GM03348 (cell line): Measurements from ENCODE around the gene LFNG.

Source experiments
- DNase-seq: peaks from one replicate; pipeline ENCODE4 v3.0.0; 2012; ENCODE audit warnings: low spot score

Gene LFNG

GRCh38 chr7:2503056-2503941, 16.3 kb upstream of the LFNG start:
- DNase-seq, result peak; percentile 81

- DNase-seq, result no peak
Observed at GRCh38 chr7:2504128-2504888, 15.3 kb upstream of the LFNG start.

GRCh38 chr7:2504889-2505375, 14.6 kb upstream of the LFNG start:
- DNase-seq, result no peak

- no peak for DNase-seq
Observed at GRCh38 chr7:2505401-2505800, 14.2 kb upstream of the LFNG start.

GRCh38 chr7:2507208-2507916, 12.2 kb upstream of the LFNG start:
- no peak for DNase-seq

GRCh38 chr7:2507917-2508306, 11.7 kb upstream of the LFNG start:
- no peak for DNase-seq

GRCh38 chr7:2508327-2509215, 11.0 kb upstream of the LFNG start:
- DNase-seq, result peak; percentile 78

GRCh38 chr7:2509298-2509906, 10.2 kb upstream of the LFNG start:
- DNase-seq, result no peak

- DNase-seq, result no peak
Observed at GRCh38 chr7:2510130-2510776, 9.3 kb upstream of the LFNG start.

- DNase-seq, result no peak
Observed at GRCh38 chr7:2510909-2511768, 8.4 kb upstream of the LFNG start.

- no peak for DNase-seq
Observed at GRCh38 chr7:2511769-2512168, 7.8 kb upstream of the LFNG start.

GRCh38 chr7:2512179-2512661, 7.4 kb upstream of the LFNG start:
- DNase-seq, result peak; percentile 76

- DNase-seq, result no peak
Observed at GRCh38 chr7:2512713-2513112, 6.9 kb upstream of the LFNG start.

GRCh38 chr7:2513702-2514101, 5.9 kb upstream of the LFNG start:
- no peak for DNase-seq

GRCh38 chr7:2514473-2515423, 4.8 kb upstream of the LFNG start:
- no peak for DNase-seq

- no peak for DNase-seq
Observed at GRCh38 chr7:2515424-2516193, 4.0 kb upstream of the LFNG start.

- DNase-seq, result no peak
Observed at GRCh38 chr7:2516194-2516555, 3.4 kb upstream of the LFNG start.
